Body of pancreas (tissue), 4 donors: ENCODE data around the gene PLS1. TPM values are rescaled to one million over a fixed set of nuclear protein-coding genes. Genes with fewer than 3 reads are reported as not detected.

Experiments
- ATAC-seq: fragments of 150-250 bp; one replicate; pipeline ENCODE4 v1.9.1; 2016
- DNase-seq, 4 donors: peaks; one replicate each; pipeline ENCODE4 v3.0.0-alpha.2; 2019
- H3K27ac ChIP-seq, 4 donors: fragments of 200-600 bp; sonication (generic); 1 replicate in 3 of 4; 2 replicates in 1 of 4; pipeline versions ENCODE4 v1.5.1 to v1.6.1; 2016 to 2019; ENCODE audit warnings: mild to moderate bottlenecking in 1 of 4, mixed read lengths in 1 of 4, moderate library complexity in 1 of 4
- H3K27me3 ChIP-seq, 2 donors: fragments of 200-600 bp; sonication (generic); one replicate each; pipeline ENCODE4 v1.6.0; 2016; ENCODE audit warnings: mild to moderate bottlenecking in 1 of 2
- H3K36me3 ChIP-seq, 2 donors: fragments of 200-600 bp; sonication (generic); replicated peaks in 1 of 2; 2 replicates each; pipeline ENCODE4 v1.5.1; 2016; ENCODE audit warnings: low read depth in 2 of 2; ENCODE audit not compliant: insufficient read depth in 1 of 2
- H3K4me1 ChIP-seq: fragments of 200-600 bp; sonication (generic); one replicate; pipeline ENCODE4 v1.6.0; 2016
- H3K4me3 ChIP-seq, 2 donors: fragments of 200-600 bp; sonication (generic); 1 replicate in 1 of 2; 2 replicates in 1 of 2; pipeline ENCODE4 v1.5.1; 2016 to 2019
- H3K9me3 ChIP-seq, 3 donors: fragments of 200-600 bp; sonication (generic); 1 replicate in 2 of 3; 2 replicates in 1 of 3; pipeline ENCODE4 v1.5.1; 2016
- POLR2A ChIP-seq, 3 donors: fragments of 450-650 bp; IDR thresholded peaks; one replicate each; pipeline ENCODE4 v1.6.1; 2016; ENCODE audit warnings: antibody characterized with exemption in 3 of 3, mild to moderate bottlenecking in 2 of 3
- whole genome bisulfite sequencing, 2 donors: methylation state at CpG; one replicate each; pipeline ENCODE4 v1.1.5; 2017; 5-methylcytosine and 5-hydroxymethylcytosine counted together
- intact Hi-C: fragments of 100-400 bp; cut with DNase I; formaldehyde crosslinking; loops from one replicate; pipeline ENCODE4 v1.15.1; 2023
- total RNA-seq, 2 donors: library from RNA; depleted of rRNA; stranded (reverse); fragments of >200 nt; gene quantifications; one replicate each; pipeline ENCODE4 v1.1.0, GENCODE V29; 2016
- TF ChIP-seq, protein P1 (sequence below), 7 experiments: fragments of 450-650 bp in 4 of 7; fragments of 200-600 bp in 3 of 7; sonication (generic) in 3 of 7; IDR thresholded peaks; one replicate each; pipeline ENCODE4 v1.5.1; 2016 to 2019; ENCODE audit warnings: antibody characterized with exemption in 7 of 7

Gene PLS1
- total RNA-seq, 2 donors from 2014 or later: 6.3 to 21.8 TPM

DNA sequence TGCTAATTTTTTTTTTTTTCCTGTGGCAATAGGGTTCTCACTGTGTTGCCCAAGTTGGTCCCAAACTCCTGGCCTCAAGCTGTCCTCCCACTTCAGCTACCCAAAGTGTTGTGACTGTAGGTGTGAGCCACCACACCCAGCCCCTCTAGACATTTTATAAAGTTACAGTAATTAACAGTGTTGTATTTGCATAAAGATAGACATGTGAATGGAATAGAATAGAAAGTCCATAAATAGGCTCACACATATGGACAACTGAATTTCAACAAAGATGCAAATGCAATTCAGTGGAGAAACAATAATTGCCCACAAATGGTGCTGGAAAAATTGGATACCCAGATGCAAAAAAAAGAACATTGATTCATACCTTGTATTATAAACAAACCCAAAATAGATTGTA is 39.9 kb downstream of the PLS1 start:
- ATAC-seq (no peak), DNase-seq (no peak)
- Histone ChIP-seq H3K4me1 (no peaks in the 10 kb centered on the region), H3K27me3 (no peaks in the 10 kb centered on the region), H3K27ac (no peak overlapping the region), H3K9me3 (no peaks in the 10 kb centered on the region), H3K4me3 (no peak overlapping the region), H3K36me3 (no peaks in the 10 kb centered on the region)
- TF ChIP-seq, protein P1, sequence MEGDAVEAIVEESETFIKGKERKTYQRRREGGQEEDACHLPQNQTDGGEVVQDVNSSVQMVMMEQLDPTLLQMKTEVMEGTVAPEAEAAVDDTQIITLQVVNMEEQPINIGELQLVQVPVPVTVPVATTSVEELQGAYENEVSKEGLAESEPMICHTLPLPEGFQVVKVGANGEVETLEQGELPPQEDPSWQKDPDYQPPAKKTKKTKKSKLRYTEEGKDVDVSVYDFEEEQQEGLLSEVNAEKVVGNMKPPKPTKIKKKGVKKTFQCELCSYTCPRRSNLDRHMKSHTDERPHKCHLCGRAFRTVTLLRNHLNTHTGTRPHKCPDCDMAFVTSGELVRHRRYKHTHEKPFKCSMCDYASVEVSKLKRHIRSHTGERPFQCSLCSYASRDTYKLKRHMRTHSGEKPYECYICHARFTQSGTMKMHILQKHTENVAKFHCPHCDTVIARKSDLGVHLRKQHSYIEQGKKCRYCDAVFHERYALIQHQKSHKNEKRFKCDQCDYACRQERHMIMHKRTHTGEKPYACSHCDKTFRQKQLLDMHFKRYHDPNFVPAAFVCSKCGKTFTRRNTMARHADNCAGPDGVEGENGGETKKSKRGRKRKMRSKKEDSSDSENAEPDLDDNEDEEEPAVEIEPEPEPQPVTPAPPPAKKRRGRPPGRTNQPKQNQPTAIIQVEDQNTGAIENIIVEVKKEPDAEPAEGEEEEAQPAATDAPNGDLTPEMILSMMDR (IDR thresholded peaks at IDR 0.05): no peak
- no peak for TF ChIP-seq POLR2A (IDR thresholded peaks at IDR 0.05)
- intact Hi-C loops: no loop called here

DNA sequence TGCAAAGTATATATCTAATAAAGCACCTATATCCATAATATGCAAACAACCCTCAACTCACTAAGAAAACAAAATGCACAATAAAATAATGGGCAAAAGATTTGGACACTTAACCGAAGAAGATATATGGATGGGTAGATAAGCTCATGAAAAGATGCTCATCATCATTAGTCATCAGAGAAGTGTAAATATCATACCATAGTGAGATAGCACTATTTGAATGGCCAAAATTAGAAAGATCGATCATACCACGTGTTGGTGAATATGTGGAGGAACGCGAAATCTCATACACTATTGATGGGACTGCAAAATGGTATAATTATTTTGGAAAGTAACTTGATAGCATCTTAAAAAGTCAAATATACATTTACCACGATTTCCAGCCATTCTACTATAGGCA is 40.5 kb downstream of the PLS1 start:
- Histone ChIP-seq H3K4me3 (no peak overlapping the region), H3K9me3 (no peaks in the 10 kb centered on the region), H3K27ac (no peak overlapping the region), H3K36me3 (no peaks in the 10 kb centered on the region), H3K27me3 (no peaks in the 10 kb centered on the region), H3K4me1 (no peaks in the 10 kb centered on the region)
- 81 to 82% methylated on average over 6 of the region's 6 CpGs for WGBS, 2 donors
- TF ChIP-seq POLR2A (IDR thresholded peaks at IDR 0.05): no peak
- TF ChIP-seq, protein P1 (IDR thresholded peaks at IDR 0.05): no peak
- intact Hi-C loops: no loop called here
- ATAC-seq (no peak), DNase-seq (no peak)

DNA sequence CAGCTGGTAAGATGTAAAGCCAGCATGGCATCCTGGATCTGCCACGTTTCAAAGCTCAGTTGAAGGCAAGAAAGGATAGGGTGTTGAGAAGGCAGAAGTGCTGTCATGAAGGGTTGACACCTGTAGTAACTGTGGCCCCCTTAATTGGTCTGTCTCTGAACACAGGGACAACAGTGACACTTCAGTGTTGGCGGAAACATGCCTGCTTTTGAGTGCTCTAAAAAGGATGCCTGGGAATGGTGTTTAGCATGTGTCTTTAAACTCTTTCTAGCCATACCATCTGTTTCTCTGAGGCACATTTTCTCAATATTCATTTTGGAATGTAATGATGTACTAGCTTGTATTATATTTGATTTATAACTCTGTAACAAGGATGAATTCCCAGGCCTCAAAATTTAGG is 42.1 kb downstream of the PLS1 start:
- no peak overlapping the region for H3K27ac ChIP-seq
- no peaks in the 10 kb centered on the region for H3K27me3 ChIP-seq
- WGBS, 2 donors: 76 to 82% methylated on average over 2 of the region's 2 CpGs
- TF ChIP-seq, protein P1 (IDR thresholded peaks at IDR 0.05): no peak
- TF ChIP-seq POLR2A (IDR thresholded peaks at IDR 0.05): no peak
- H3K4me1 ChIP-seq: no peaks in the 10 kb centered on the region
- H3K36me3 ChIP-seq: no peaks in the 10 kb centered on the region
- DNase-seq (no peak), ATAC-seq (no peak)
- intact Hi-C loops: no loop called here
- no peaks in the 10 kb centered on the region for H3K9me3 ChIP-seq
- no peak overlapping the region for H3K4me3 ChIP-seq

DNA sequence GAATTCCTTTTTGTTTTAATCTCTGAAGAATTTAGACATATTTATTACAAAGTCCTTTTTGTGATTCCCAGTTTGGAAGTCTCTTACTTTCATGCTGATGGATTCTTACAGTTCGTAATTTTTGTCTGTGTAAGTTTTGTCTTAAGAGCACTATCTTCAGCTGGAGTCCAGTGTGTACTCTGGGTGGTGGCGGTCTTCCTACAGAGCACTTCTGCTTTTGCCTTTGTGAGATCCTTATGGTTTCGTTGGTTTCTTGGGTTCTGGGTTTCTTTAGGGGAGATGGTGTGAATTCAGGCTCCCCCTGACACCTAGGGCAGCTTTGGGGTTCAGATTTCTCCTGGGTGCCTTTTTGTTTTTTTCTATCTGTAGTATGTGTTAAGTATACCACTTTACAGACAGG is 45.3 kb downstream of the PLS1 start:
- Histone ChIP-seq H3K9me3 (no peaks in the 10 kb centered on the region), H3K27ac (no peak overlapping the region), H3K27me3 (no peaks in the 10 kb centered on the region), H3K36me3 (no peaks in the 10 kb centered on the region), H3K4me1 (no peaks in the 10 kb centered on the region), H3K4me3 (no peak overlapping the region)
- 75 to 85% methylated on average over 3 of the region's 3 CpGs for whole genome bisulfite sequencing, 2 donors
- ATAC-seq (no peak), DNase-seq (no peak)
- TF ChIP-seq POLR2A (IDR thresholded peaks at IDR 0.05): no peak
- TF ChIP-seq, protein P1 (IDR thresholded peaks at IDR 0.05): no peak
- intact Hi-C loops: no loop called here

DNA sequence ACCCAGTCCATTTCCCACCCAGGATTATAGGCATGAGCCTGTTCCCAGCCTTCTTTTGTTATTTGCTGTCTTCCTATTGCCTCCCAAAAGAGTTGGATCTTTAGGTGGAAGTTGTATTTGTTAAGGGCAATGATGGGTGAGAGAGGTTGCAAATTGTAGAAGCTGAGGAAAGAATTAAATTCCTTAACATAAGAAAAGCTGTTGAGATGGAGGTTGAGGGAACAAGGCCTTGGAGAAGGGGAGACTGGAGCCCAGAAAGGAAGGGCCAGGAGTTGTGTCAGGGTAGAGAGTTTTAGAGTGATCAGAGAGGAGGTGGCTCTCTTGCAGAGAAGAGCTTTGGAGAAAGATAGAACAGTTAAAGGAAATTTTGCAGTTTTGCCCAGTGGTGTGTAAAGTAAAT is 46.8 kb downstream of the PLS1 start:
- intact Hi-C loops: no loop called here
- Histone ChIP-seq H3K36me3 (no peaks in the 10 kb centered on the region), H3K4me3 (no peak overlapping the region), H3K27me3 (no peaks in the 10 kb centered on the region), H3K4me1 (no peaks in the 10 kb centered on the region), H3K27ac (no peak overlapping the region), H3K9me3 (no peaks in the 10 kb centered on the region)
- ATAC-seq (no peak), DNase-seq (no peak)
- TF ChIP-seq POLR2A (IDR thresholded peaks at IDR 0.05): no peak
- TF ChIP-seq, protein P1 (IDR thresholded peaks at IDR 0.05): no peak
